ENCODE results near the gene BMPR1A. TPM values are rescaled to one million over a fixed set of nuclear protein-coding genes. Genes with fewer than 3 reads are reported as not detected.
A peak's percentile ranks its signal among the peaks of the same experiment; 100 is the strongest.

The BMPR1A gene
- polyA plus RNA-seq, 3 donors = 0.25 to 0.67 (median 0.61) TPM

DNA sequence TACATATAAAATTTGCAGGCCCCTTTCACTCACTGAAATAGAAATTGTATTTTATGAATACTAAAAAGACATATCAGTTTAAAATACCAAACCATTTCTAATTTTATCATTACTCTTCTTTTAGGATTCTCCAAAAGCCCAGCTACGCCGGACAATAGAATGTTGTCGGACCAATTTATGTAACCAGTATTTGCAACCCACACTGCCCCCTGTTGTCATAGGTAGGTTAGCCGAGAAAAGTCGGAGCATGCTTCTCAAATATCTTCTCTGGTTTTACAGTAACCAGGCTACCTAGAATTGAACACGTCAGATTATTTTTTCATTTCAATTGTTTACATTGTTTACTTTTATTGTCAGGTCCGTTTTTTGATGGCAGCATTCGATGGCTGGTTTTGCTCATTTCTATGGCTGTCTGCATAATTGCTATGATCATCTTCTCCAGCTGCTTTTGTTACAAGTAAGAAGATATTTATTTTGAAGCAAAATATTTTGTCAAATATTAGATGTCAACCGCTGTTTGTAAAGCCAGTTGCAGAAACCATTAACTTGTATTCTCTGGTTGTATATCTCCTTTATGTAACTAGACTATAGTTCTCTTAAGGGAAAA, 143.4 kb downstream of the BMPR1A start:
- intact Hi-C loops (cut with micrococcal nuclease) = loop anchor here (2.0 to 10.0 kb wide), 4 partner anchors 185 to 213 kb away; no protein-coding TSS in a partner anchor
- H3K9me3 Mint-ChIP-seq = peaks cover 0 to 8% (median 1%) of the 10 kb centered on the region in 7 donors
- Histone ChIP-seq H3K4me3 (replicated peaks in 1 of 3; ENCODE audit: low read depth in 2 of 3, low read length in 3 of 3) (no peak overlapping the region), H3K9ac (ENCODE audit: insufficient read depth, low read length, poor library complexity, severe bottlenecking) (no peak overlapping the region), H3K79me2 (ENCODE audit: insufficient read depth, low read length) (no peaks in the 10 kb centered on the region), H3K4me2 (replicated peaks; ENCODE audit: extremely low read depth, low read length, poor library complexity, severe bottlenecking) (no peak overlapping the region), H3K9me3 (replicated peaks in 1 of 2; ENCODE audit: control insufficient read depth in 1 of 2, insufficient read depth in 1 of 2, low read length in 2 of 2) (no peaks in the 10 kb centered on the region), H3K36me3 (replicated peaks in 1 of 2; ENCODE audit: control insufficient read depth in 1 of 2, insufficient read depth in 2 of 2, low read length in 2 of 2) (no peaks in the 10 kb centered on the region), H4K20me1 (ENCODE audit: insufficient read depth, low read length) (no peaks in the 10 kb centered on the region), H3K4me1 (ENCODE audit: control insufficient read depth in 1 of 2, insufficient read depth in 2 of 2, low read length in 2 of 2) (no peaks in the 10 kb centered on the region), H3K27me3 (ENCODE audit: control insufficient read depth in 2 of 2, insufficient read depth in 2 of 2, low read length in 2 of 2) (peaks cover 8 to 9% of the 10 kb centered on the region in 2 donors), H2AFZ (ENCODE audit: insufficient read depth, low read depth, low read length, poor library complexity, severe bottlenecking) (no peak overlapping the region), H3K27ac (ENCODE audit: low read depth in 1 of 2, low read length in 2 of 2) (no peak overlapping the region)
- DNase-seq = peak; percentile 20 to 41 (median 39)
- WGBS (ENCODE audit: insufficient coverage) = no CpG with 5 or more reads among the region's 9 CpGs
- no peaks in the 10 kb centered on the region for H3K4me1 Mint-ChIP-seq
- TF ChIP-seq, protein P1, sequence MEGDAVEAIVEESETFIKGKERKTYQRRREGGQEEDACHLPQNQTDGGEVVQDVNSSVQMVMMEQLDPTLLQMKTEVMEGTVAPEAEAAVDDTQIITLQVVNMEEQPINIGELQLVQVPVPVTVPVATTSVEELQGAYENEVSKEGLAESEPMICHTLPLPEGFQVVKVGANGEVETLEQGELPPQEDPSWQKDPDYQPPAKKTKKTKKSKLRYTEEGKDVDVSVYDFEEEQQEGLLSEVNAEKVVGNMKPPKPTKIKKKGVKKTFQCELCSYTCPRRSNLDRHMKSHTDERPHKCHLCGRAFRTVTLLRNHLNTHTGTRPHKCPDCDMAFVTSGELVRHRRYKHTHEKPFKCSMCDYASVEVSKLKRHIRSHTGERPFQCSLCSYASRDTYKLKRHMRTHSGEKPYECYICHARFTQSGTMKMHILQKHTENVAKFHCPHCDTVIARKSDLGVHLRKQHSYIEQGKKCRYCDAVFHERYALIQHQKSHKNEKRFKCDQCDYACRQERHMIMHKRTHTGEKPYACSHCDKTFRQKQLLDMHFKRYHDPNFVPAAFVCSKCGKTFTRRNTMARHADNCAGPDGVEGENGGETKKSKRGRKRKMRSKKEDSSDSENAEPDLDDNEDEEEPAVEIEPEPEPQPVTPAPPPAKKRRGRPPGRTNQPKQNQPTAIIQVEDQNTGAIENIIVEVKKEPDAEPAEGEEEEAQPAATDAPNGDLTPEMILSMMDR (IDR thresholded peaks at IDR 0.05) = peak; percentile 78
- no peaks in the 10 kb centered on the region for H3K36me3 Mint-ChIP-seq
- no peak overlapping the region for H3K4me3 Mint-ChIP-seq
- peaks cover 15 to 18% (median 16%) of the 10 kb centered on the region in 3 donors for H3K27me3 Mint-ChIP-seq (ENCODE audit: low read depth in 3 of 3)
- H3K27ac Mint-ChIP-seq = no peak overlapping the region

DNA sequence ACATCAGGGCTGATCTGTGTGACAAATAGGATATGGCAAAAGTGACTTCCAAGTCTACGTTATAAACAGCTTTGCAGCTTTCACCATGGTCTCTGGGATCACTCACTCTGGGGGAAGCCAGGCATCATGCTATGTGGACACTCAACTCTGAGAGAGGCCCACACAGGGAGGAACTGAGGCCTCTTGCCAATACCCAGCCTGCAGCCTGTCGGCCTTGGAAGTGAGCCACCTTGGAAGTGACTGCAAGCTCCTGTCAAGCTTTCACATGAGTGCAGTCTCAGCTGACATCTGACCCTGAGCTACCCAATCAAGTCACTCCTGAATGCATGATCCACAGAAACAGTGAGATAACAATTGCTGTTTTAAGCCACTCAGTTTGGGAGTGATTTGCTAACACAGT, 144.5 kb downstream of the BMPR1A start:
- Histone ChIP-seq H2AFZ (ENCODE audit: insufficient read depth, low read depth, low read length, poor library complexity, severe bottlenecking) (no peak overlapping the region), H3K36me3 (replicated peaks in 1 of 2; ENCODE audit: control insufficient read depth in 1 of 2, insufficient read depth in 2 of 2, low read length in 2 of 2) (no peaks in the 10 kb centered on the region), H3K9ac (ENCODE audit: insufficient read depth, low read length, poor library complexity, severe bottlenecking) (no peak overlapping the region), H3K27ac (ENCODE audit: low read depth in 1 of 2, low read length in 2 of 2) (no peak overlapping the region), H3K79me2 (ENCODE audit: insufficient read depth, low read length) (no peaks in the 10 kb centered on the region), H3K9me3 (replicated peaks in 1 of 2; ENCODE audit: control insufficient read depth in 1 of 2, insufficient read depth in 1 of 2, low read length in 2 of 2) (no peaks in the 10 kb centered on the region), H3K27me3 (ENCODE audit: control insufficient read depth in 2 of 2, insufficient read depth in 2 of 2, low read length in 2 of 2) (peaks cover 8 to 9% of the 10 kb centered on the region in 2 donors), H3K4me1 (ENCODE audit: control insufficient read depth in 1 of 2, insufficient read depth in 2 of 2, low read length in 2 of 2) (no peaks in the 10 kb centered on the region), H3K4me2 (replicated peaks; ENCODE audit: extremely low read depth, low read length, poor library complexity, severe bottlenecking) (no peak overlapping the region), H3K4me3 (replicated peaks in 1 of 3; ENCODE audit: low read depth in 2 of 3, low read length in 3 of 3) (no peak overlapping the region), H4K20me1 (ENCODE audit: insufficient read depth, low read length) (no peaks in the 10 kb centered on the region)
- DNase-seq = no peak
- H3K36me3 Mint-ChIP-seq = no peaks in the 10 kb centered on the region
- intact Hi-C loops (cut with micrococcal nuclease) = loop anchor here in 1 of 2 donors (10.0 kb wide), 1 partner anchor 186 kb away; no protein-coding TSS in a partner anchor
- peaks cover 1 to 8% (median 3%) of the 10 kb centered on the region in 7 donors for H3K9me3 Mint-ChIP-seq
- H3K4me3 Mint-ChIP-seq = no peak overlapping the region
- H3K27me3 Mint-ChIP-seq (ENCODE audit: low read depth in 3 of 3) = peaks cover 11 to 18% (median 15%) of the 10 kb centered on the region in 3 donors
- WGBS (ENCODE audit: insufficient coverage) = 64% methylated on average over 2 of the region's 2 CpGs
- H3K27ac Mint-ChIP-seq = no peak overlapping the region
- TF ChIP-seq, protein P1 (IDR thresholded peaks at IDR 0.05) = no peak
- no peaks in the 10 kb centered on the region for H3K4me1 Mint-ChIP-seq

All from CD14-positive monocyte (primary cell).